Thyroid gland (tissue), 4 donors: ENCODE data around the gene ZFP92.

Source experiments
- CTCF ChIP-seq, 6 experiments: fragments of 200-600 bp in 3 of 6; fragments of 450-650 bp in 3 of 6; sonication (generic) in 3 of 6; IDR thresholded peaks; one replicate each; pipeline ENCODE4 v1.5.1; 2016 to 2019; ENCODE audit warnings: antibody characterized with exemption in 6 of 6, mild to moderate bottlenecking in 2 of 6, inconsistent platforms in 1 of 6, moderate library complexity in 1 of 6
- POLR2A ChIP-seq, 2 donors: fragments of 450-650 bp; IDR thresholded peaks; one replicate each; pipeline ENCODE4 v1.6.1; 2017; ENCODE audit warnings: antibody characterized with exemption in 2 of 2, mild to moderate bottlenecking in 2 of 2, moderate library complexity in 1 of 2

DNA sequence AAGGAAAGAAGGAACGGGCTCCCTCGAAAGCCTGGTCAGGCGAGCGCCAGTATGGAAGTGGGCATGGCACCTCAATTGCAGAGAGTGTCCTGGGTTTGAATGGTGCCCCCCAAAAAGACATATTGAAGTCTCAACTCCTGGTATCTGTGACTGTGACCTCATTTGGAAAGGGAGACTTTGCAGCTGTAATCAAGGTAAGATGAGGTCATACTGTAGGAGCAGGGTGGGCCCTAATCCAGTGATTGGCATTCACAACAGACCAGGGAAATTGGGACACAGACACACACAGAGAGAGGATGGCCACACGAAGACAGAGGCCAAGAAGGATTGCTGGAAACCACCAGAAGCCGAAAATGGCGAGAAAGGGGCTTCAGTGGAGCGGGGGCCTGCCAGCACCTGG is 6.4 kb downstream of the ZFP92 start:
- TF ChIP-seq POLR2A (IDR thresholded peaks at IDR 0.05) (no peak), CTCF (IDR thresholded peaks at IDR 0.05) (no peak)
